Measurements from ENCODE around the gene CD55. TPM values are rescaled to one million over a fixed set of nuclear protein-coding genes. Genes with fewer than 3 reads are reported as not detected.

CD55 gene
- total RNA-seq, 2 experiments from 2014 or later: 100 to 102 TPM

DNA sequence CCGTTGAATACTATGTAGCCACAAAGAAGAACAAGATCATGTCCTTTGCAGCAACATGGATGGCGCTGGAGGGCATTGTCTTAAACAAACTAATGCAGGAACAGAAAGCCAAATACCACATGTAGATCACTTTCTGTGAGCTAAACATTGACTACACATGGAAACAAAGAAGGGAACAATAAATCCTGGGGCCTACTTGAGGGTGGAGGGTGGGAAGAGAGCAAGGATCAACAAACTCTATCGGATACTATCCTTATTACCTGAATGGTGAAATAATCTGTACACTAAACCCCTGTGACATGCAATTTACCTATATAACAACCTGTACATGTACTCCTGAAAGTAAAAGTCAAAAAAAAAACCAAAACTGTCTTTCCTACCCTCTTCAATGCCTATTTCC is 40.8 kb upstream of the CD55 start:
- ChIA-PET POLR2A (no interaction called here), CTCF (no interaction called here)
- H3K36me3 Mint-ChIP-seq (ENCODE audit: low read depth): peaks cover 9% of the 10 kb centered on the region
- H3K9me3 Mint-ChIP-seq: peaks cover 6% of the 10 kb centered on the region
- H3K4me1 Mint-ChIP-seq (ENCODE audit: low read depth): peaks cover 54% of the 10 kb centered on the region
- ATAC-seq (no peak), DNase-seq (no peak)
- intact Hi-C loops (cut with micrococcal nuclease): no loop called here
- H3K27ac Mint-ChIP-seq: no peak overlapping the region
- H3K27me3 Mint-ChIP-seq: no peaks in the 10 kb centered on the region
- no peak overlapping the region for H3K4me3 Mint-ChIP-seq
- TF ChIP-seq, protein P1, sequence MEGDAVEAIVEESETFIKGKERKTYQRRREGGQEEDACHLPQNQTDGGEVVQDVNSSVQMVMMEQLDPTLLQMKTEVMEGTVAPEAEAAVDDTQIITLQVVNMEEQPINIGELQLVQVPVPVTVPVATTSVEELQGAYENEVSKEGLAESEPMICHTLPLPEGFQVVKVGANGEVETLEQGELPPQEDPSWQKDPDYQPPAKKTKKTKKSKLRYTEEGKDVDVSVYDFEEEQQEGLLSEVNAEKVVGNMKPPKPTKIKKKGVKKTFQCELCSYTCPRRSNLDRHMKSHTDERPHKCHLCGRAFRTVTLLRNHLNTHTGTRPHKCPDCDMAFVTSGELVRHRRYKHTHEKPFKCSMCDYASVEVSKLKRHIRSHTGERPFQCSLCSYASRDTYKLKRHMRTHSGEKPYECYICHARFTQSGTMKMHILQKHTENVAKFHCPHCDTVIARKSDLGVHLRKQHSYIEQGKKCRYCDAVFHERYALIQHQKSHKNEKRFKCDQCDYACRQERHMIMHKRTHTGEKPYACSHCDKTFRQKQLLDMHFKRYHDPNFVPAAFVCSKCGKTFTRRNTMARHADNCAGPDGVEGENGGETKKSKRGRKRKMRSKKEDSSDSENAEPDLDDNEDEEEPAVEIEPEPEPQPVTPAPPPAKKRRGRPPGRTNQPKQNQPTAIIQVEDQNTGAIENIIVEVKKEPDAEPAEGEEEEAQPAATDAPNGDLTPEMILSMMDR (IDR thresholded peaks at IDR 0.05): no peak

DNA sequence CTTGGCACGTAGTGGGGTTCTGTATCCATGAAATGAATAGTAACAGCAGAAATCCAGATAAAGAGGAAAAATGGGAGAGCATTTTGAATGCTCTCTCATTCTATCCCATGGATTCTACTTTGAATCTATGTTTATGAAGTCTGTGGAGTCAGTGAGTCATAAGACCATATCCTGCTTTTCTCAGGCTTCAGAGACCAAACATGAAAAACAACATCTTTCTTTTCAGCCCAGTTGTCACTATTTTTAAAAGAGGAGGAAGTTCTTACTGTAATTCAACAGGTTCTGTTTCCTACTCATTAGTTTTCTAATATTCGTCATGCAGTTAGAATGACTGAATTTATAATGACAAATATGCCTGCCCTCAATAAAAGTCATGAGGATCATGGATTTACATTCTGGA is 39.4 kb upstream of the CD55 start:
- Mint-ChIP-seq H3K27me3 (no peaks in the 10 kb centered on the region), H3K9me3 (peaks cover 3% of the 10 kb centered on the region), H3K27ac (peak overlapping the region; percentile 14), H3K4me3 (no peak overlapping the region), H3K36me3 (ENCODE audit: low read depth) (peaks cover 7% of the 10 kb centered on the region), H3K4me1 (ENCODE audit: low read depth) (peaks cover 54% of the 10 kb centered on the region)
- intact Hi-C loops (cut with micrococcal nuclease): no loop called here
- CTCF ChIA-PET: interaction anchor here (1.1 kb wide), 1 partner anchor 218 kb away, joined by 3 read pairs; no protein-coding TSS in a partner anchor
- DNase-seq (no peak), ATAC-seq (no peak)
- POLR2A ChIA-PET: no interaction called here
- TF ChIP-seq, protein P1 (IDR thresholded peaks at IDR 0.05): no peak

DNA sequence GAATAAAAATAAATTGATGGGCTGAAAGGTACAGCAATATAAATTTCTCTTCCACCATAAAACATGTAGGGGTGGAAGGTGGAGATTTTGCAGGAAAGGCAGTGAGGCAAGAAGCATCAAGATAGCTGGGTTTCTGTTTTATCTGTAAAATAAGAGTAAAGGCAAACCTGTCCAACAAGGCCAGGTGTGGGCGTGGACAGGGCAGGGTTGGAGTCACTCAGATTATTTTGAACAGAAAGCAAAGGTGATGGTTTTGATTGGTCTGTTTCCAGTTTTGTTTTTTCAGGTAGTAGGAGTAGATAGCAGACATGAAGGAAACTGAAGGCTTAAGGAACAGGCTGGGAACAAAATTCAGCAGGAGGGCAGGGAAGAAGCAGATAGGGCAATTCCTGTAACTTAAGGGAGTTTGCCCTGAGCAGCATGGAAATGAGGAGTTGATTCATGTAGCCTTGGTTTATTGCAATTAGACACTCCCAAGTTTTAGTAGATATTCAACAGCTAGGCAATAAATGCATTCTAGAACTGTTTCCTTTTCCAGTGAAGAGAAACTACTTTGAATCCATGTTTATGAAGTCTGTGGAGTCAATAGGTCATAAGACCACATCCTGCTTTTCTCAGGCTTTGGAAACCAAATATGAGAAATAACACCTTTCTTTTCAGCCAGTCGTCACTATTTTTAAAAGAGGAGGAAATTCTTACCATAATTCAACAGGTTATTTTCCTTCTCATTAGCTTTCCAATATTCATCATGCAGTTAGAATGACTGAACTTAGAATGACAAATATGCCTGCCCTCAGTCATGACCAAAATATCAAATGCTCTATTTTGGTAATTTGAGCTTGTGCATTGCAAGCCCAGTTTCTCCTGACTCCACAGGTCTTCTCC is 38.7 kb upstream of the CD55 start:
- peaks cover 1% of the 10 kb centered on the region for H3K9me3 Mint-ChIP-seq
- peaks cover 7% of the 10 kb centered on the region for H3K36me3 Mint-ChIP-seq (ENCODE audit: low read depth)
- H3K27me3 Mint-ChIP-seq: no peaks in the 10 kb centered on the region
- TF ChIP-seq, protein P1 (IDR thresholded peaks at IDR 0.05): no peak
- ChIA-PET CTCF (interaction anchor here (1.1 kb wide), 1 partner anchor 217 kb away, joined by 3 read pairs; no protein-coding TSS in a partner anchor), POLR2A (interaction anchor here (1.1 kb wide), 1 partner anchor 185 kb away, joined by 4 read pairs; no protein-coding TSS in a partner anchor)
- intact Hi-C loops (cut with micrococcal nuclease): no loop called here
- peak; percentile 32 for DNase-seq
- no peak overlapping the region for H3K4me3 Mint-ChIP-seq
- H3K27ac Mint-ChIP-seq: peak overlapping the region; percentile 64
- ATAC-seq: no peak
- peaks cover 48% of the 10 kb centered on the region for H3K4me1 Mint-ChIP-seq (ENCODE audit: low read depth)

DNA sequence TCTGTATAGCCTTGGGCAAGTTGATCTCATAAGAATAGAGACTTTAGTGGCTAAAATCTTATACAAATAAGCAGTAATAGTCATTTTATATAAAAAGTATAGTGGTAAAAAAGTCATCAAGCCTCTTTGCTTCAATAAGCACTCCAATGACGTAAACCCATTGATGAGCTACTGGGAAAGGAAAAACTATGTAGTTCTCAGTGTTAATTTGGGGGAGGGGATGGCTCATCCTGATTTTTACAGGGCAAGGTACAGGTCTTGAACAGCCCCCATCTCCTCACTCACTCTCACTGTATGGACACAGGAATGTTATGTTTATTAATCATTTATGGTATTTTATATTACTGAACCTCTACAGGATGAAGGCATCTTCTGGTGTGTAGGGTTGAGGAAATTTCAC is 38.1 kb upstream of the CD55 start:
- ChIA-PET CTCF (no interaction called here), POLR2A (interaction anchor here (1.1 kb wide), 1 partner anchor 185 kb away, joined by 4 read pairs; no protein-coding TSS in a partner anchor)
- TF ChIP-seq, protein P1 (IDR thresholded peaks at IDR 0.05): no peak
- ATAC-seq: no peak
- Mint-ChIP-seq H3K27ac (peak overlapping the region; percentile 75), H3K4me1 (ENCODE audit: low read depth) (peaks cover 47% of the 10 kb centered on the region), H3K27me3 (no peaks in the 10 kb centered on the region), H3K9me3 (peaks cover 1% of the 10 kb centered on the region), H3K36me3 (ENCODE audit: low read depth) (peaks cover 7% of the 10 kb centered on the region), H3K4me3 (no peak overlapping the region)
- intact Hi-C loops (cut with micrococcal nuclease): no loop called here
- no peak for DNase-seq

All from activated CD8-positive, alpha-beta T cell treated with anti-CD3 and anti-CD28 coated beads for 36 hours (primary cell).